ENCODE results near the gene STXBP3.

STXBP3 gene

GRCh38 chr1:108785880-108786279 lies 39.4 kb downstream of the STXBP3 start:
- Histone ChIP-seq H3K4me3 (no peak overlapping the region), H3K27ac (no peak overlapping the region)

GRCh38 chr1:108791790-108792189 lies 45.3 kb downstream of the STXBP3 start:
- H3K27ac ChIP-seq, result no peak overlapping the region

DNA sequence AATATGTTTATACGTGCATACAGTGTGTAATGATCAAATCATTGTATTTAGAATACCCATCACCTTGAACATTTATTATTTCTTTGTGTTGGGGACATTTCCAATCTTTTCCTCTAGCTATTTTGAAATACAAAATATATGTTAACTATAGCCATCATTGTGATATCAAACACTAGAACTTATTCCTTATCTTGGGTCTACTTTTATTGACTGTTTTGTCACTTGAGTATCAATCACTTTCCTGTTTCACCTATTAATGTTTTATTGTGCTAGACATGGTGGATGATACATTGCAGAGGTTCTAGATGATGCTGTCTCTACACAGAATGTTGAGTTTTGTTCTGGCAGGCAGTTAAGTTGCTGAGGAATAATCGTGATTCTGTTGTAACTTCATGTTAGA lies 45.9 kb downstream of the STXBP3 start:
- Histone ChIP-seq H3K27ac (no peak overlapping the region), H3K4me3 (no peak overlapping the region)

More at GRCh38 chr1:108791790-108792189, 45.3 kb downstream of the STXBP3 start:
- H3K4me3 ChIP-seq, result no peak overlapping the region

GRCh38 chr1:108799001-108799400 lies 52.5 kb downstream of the STXBP3 start:
- H3K27ac ChIP-seq, result no peak overlapping the region
- H3K4me3 ChIP-seq, result no peak overlapping the region

DNA sequence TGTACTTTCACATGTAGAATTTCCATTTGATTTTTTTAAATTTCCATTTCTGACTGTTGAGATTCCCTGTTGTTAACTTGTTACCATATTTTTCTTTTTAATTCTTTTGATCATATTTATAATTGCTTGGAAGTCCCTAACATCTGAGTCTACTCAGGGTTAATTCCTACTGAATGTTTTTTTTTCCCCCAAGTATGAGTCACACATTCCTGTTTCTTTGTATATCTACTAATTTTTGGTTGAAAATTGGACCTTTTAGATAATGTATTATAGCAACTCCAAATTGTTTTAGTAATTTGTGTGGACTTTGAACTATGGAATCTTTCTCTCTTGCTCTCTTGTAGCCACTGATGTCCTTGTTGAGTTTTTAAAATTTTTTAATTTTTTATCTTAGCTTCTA lies 54.6 kb downstream of the STXBP3 start:
- Histone ChIP-seq H3K4me3 (no peak overlapping the region), H3K27ac (no peak overlapping the region)

DNA sequence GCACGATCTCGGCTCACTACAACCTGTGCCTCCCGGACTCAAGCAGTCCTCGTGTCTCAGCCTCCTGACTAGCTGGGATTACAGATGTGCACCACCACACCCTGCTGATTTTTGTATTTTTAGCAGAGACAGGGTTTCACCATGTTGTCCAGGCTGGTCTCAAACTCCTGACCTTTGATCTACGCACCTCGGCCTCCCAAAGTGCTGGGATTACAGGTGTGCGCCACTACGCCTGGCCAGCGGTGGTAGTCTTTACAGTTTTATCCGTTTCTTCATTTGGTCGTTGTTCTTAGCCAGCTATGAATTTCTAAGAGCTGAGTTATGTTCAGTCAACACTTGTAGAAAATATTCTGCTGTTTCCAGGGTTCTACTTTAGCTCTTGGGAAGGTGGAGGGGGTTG lies 57.1 kb downstream of the STXBP3 start:
- Histone ChIP-seq H3K27ac (no peak overlapping the region), H3K4me3 (no peak overlapping the region)

GRCh38 chr1:108808438-108808837 lies 62.0 kb downstream of the STXBP3 start:
- H3K4me3 ChIP-seq, result no peak overlapping the region
- H3K27ac ChIP-seq, result no peak overlapping the region

GRCh38 chr1:108811611-108812010 lies 65.1 kb downstream of the STXBP3 start:
- Histone ChIP-seq H3K4me3 (no peak overlapping the region), H3K27ac (no peak overlapping the region)

- H3K27ac ChIP-seq, result peak overlapping the region in 1 of 21 experiments; percentile 81
- H3K4me3 ChIP-seq, result no peak overlapping the region
These were observed 66.9 kb downstream of the STXBP3 start for GRCh38 chr1:108813326-108813725.

DNA sequence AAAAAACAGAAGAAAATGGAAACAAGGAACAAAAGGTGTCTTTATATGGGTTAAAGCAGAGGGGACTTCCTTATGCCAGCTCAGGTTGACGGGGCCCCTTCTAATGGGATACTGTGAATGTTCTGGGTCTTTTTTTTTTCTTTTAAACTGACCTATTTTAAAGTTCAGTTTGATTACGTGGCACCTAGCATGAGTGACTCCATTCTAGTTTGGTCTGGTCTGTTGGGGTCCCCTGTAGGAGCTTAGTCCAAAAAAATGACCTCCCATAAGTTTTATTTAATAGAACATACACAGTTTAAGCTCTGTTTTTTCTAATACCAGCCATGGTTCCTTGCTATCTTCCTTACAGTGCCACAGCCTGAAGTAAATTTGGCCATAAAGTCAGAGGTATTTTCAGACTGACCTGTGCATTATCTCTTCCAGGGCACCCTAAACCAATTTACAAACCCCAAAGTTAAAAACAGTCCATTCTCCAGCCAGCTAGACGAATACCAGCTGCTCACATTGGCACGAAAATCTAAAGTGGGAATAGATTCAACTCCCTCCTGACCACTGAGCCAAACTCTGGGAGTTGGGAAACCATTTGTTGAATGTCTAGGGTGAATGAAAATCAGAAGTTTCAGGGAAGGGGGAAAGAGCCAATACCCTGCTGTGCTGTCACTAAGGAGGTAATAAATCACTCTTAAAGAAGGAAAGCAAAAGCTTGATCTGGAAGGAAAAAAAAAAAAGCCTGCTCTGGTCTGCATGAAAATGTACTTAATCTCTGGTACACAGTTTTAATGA lies 68.1 kb downstream of the STXBP3 start:
- no peak overlapping the region for H3K4me3 ChIP-seq
- peak overlapping the region in 12 of 21 experiments; percentile 16 to 92 (median 80) for H3K27ac ChIP-seq

DNA sequence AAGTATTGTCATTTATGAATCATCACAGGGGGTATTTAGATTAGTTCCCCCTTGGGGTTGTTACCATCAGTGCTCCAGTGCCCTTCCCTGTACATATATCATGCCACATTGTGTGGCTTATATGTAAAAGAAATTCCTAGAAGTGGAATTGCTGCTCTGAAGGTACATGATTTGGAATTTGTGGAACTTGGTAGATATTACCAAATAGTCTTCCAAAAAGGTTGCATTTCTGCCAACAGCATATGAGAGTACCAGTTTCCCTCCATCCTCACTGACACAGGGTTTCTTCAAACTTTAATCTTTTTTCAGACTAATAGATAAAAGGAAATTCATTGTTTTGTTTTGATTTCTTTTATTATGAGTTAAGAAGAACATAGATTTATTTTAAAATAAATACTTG lies 69.1 kb downstream of the STXBP3 start:
- Histone ChIP-seq H3K27ac (peak overlapping the region in 19 of 21 experiments; percentile 11 to 92 (median 79)), H3K4me3 (no peak overlapping the region)

GRCh38 chr1:108816049-108816893 lies 69.8 kb downstream of the STXBP3 start:
- H3K4me3 ChIP-seq, result peak overlapping the region in 5 of 7 experiments; percentile 8 to 31 (median 17)
- peak overlapping the region in 20 of 21 experiments; percentile 63 to 92 (median 79) for H3K27ac ChIP-seq

DNA sequence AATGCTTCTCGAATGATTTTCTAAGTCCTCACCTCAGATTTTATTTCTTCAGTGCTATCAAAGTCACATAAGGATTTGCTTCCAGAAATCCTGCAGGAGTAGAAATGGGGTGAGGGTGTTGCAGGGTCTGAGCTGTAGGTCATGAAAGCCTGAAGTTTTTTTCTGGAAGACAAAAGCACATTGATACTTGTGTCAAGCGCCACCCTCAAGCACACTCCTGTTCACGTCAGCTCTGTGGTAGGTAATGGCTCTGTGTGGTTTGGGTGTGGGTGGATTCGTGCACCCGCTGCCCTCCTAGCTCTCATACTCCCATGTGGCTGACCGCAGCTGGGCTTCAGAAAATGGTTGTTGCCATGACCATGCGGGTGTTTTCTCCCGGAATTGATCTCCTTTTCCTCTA lies 70.5 kb downstream of the STXBP3 start:
- Histone ChIP-seq H3K27ac (peak overlapping the region in 20 of 21 experiments; percentile 63 to 92 (median 79)), H3K4me3 (peak overlapping the region in 5 of 7 experiments; percentile 8 to 31 (median 17))

- Histone ChIP-seq H3K4me3 (no peak overlapping the region), H3K27ac (peak overlapping the region in 8 of 21 experiments; percentile 79 to 92 (median 84))
These were observed 71.3 kb downstream of the STXBP3 start for GRCh38 chr1:108817811-108818210.

DNA sequence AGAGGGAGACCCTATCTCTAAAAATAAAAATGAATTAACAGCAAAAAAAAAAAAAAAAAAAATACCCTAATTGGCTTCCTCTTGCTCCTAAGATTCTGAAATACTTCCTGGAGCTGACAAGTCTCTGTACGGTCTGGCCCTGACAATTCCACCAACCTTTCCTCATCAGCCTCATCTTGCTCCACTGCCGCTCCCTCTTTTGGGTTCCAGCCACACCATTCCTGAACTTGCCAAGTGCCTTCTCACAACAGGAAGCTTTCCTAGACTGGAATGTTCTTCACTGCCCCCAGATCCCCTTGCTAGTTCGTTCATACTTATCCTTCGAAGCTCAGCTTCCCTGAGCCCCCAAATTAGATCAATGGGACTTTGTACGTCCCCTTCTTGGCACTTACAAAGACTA lies 73.4 kb downstream of the STXBP3 start:
- H3K27ac ChIP-seq, result peak overlapping the region in 1 of 21 experiments; percentile 44
- H3K4me3 ChIP-seq, result no peak overlapping the region

DNA sequence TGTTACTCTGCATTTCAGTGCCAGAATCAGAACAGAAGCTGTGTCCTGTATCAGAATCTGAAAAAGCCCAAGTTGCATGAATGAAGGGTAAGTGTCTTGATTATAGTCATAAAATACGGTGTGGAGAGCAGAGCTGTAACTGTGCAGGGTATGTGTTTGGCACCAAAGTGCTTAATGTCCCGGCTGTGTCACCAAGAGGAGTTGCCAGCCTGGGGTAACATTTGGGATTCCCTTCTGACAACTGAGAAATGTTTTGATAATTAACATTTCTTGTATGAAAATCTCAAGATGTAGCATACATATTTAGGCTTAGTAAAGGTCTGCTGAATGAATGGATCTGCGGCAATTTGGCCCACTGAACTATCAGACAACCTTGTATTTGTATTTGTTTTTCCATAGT lies 77.2 kb downstream of the STXBP3 start:
- Histone ChIP-seq H3K4me3 (no peak overlapping the region), H3K27ac (no peak overlapping the region)

DNA sequence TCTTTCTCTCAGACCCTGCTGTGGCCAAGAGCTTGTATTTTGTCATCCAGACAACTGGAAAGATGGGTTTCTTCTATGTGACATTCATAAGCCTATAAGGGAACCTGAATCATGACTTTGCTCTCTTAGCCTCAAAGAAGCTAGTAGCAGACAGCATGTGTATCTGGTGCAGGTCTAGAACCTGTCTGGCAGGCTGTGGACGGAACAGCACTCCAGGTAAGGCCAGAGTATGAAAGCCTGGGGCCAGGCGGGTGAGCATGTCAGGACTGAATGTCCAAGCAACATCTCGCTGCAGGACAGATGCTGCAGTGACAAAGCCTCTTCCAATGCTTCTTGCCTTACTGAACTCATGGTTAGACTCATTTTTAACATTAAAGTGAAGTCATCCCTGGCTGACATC lies 77.6 kb downstream of the STXBP3 start:
- Histone ChIP-seq H3K27ac (no peak overlapping the region), H3K4me3 (no peak overlapping the region)

GRCh38 chr1:108826081-108826635 lies 79.7 kb downstream of the STXBP3 start:
- no peak overlapping the region for H3K4me3 ChIP-seq
- H3K27ac ChIP-seq, result no peak overlapping the region

DNA sequence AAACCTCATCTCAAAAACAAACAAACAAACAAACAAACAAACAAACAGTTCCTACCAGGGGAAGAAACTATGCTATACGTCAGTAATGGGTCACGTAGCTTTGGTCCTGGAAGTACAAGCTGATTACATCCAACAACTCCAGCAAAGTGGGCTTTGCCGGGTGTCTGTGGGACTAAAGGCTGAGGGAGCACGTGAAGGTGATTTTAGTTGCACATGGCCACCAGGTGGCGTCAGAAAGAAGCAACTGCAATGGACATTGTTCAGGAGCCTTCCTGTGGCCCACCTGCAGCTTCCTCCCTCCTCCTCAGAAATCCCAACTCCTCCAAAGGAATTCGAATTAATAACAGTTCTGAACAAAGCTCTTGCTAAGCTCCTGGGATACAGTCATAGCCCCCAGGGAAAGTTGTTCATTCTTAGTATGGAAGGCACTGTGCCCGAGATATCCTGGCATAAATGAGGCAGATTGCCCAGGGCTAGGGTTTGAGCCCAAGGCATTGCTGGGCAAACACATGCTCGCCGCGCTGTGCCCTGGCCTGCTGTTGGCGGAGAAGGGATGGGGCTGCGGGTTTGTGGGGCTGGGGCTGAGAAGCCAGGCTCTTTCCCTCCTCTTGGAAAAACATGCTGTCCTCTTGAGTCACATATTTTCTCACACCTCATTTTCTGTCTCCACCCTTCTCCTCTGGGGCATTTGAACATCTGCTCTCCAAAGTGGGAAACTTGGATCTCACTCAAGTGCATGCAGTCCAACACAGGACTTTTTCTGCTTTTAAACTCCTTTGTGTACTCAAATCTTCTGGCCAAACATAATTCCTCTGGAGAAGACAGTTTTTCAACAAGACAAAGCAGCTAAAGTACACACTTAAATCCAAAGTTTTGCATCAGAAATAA lies 81.8 kb downstream of the STXBP3 start:
- Histone ChIP-seq H3K4me3 (no peak overlapping the region), H3K27ac (peak overlapping the region in 16 of 21 experiments; percentile 7 to 85 (median 70))

Measured in skin epidermis (tissue), 12 donors.